MM.1S (cell line): ENCODE results near the gene WSB1.

ENCODE experiments used
- DNase-seq: peaks from one replicate; pipeline ENCODE4 v3.0.0-alpha.2; 2015
- H2AFZ ChIP-seq: fragments of 300-600 bp; sonication (generic); 2 replicates; pipeline ENCODE4 v1.6.0; 2016; ENCODE audit warnings: antibody characterized with exemption, low read length
- H3F3A ChIP-seq: fragments of 300-600 bp; sonication (generic); 2 replicates; pipeline ENCODE4 v1.6.1; 2016; ENCODE audit warnings: mild to moderate bottlenecking, antibody characterized with exemption, low read length, moderate library complexity, mixed read lengths; ENCODE audit not compliant: insufficient read depth
- H3K27ac ChIP-seq: fragments of 300-600 bp; sonication (generic); 2 replicates; pipeline ENCODE4 v1.5.1; 2016; ENCODE audit warnings: mild to moderate bottlenecking, low read length
- H3K27me3 ChIP-seq: fragments of 300-600 bp; sonication (generic); replicated peaks from 2 replicates; pipeline ENCODE4 v1.6.0; 2016; ENCODE audit warnings: low read length; ENCODE audit not compliant: insufficient read depth
- H3K36me3 ChIP-seq: fragments of 300-600 bp; sonication (generic); replicated peaks from 2 replicates; pipeline ENCODE4 v1.6.1; 2016; ENCODE audit warnings: mild to moderate bottlenecking, low read length, mixed read lengths; ENCODE audit not compliant: insufficient read depth
- H3K4me1 ChIP-seq: fragments of 300-600 bp; sonication (generic); 2 replicates; pipeline ENCODE4 v1.6.1; 2016; ENCODE audit warnings: low read length, mixed read lengths
- H3K4me2 ChIP-seq: fragments of 300-600 bp; sonication (generic); 2 replicates; pipeline ENCODE4 v1.6.0; 2016; ENCODE audit warnings: low read depth, low read length
- H3K4me3 ChIP-seq: fragments of 300-600 bp; sonication (generic); 2 replicates; pipeline ENCODE4 v1.5.1; 2016; ENCODE audit warnings: low read length, mixed read lengths
- H3K79me2 ChIP-seq: fragments of 300-600 bp; sonication (generic); 2 replicates; pipeline ENCODE4 v1.6.1; 2016; ENCODE audit warnings: mixed run types, low read length, mixed read lengths
- H3K9ac ChIP-seq: fragments of 300-600 bp; sonication (generic); 2 replicates; pipeline ENCODE4 v1.6.1; 2016; ENCODE audit warnings: low read length, mixed read lengths
- H3K9me2 ChIP-seq: fragments of 300-600 bp; sonication (generic); replicated peaks from 2 replicates; pipeline ENCODE4 v1.6.1; 2016; ENCODE audit warnings: mild to moderate bottlenecking, low read length, mixed read lengths; ENCODE audit not compliant: insufficient read depth
- H3K9me3 ChIP-seq: fragments of 300-600 bp; sonication (generic); replicated peaks from 2 replicates; pipeline ENCODE4 v1.6.1; 2016; ENCODE audit warnings: mild to moderate bottlenecking, low read length, mixed read lengths; ENCODE audit not compliant: insufficient read depth
- H4K20me1 ChIP-seq: fragments of 300-600 bp; sonication (generic); 2 replicates; pipeline ENCODE4 v1.6.1; 2016; ENCODE audit warnings: mild to moderate bottlenecking, low read length, moderate library complexity, mixed read lengths; ENCODE audit not compliant: insufficient read depth
- EZH2 ChIP-seq: fragments of 300-600 bp; sonication (generic); optimal IDR thresholded peaks from 2 replicates; pipeline ENCODE3; 2017; ENCODE audit warnings: low read depth, mild to moderate bottlenecking, antibody characterized with exemption, low read length, mixed read lengths
- EZH2phosphoT487 ChIP-seq: fragments of 300-600 bp; sonication (generic); IDR thresholded peaks from 2 replicates; pipeline ENCODE4 v1.6.1; 2018; ENCODE audit warnings: antibody characterized with exemption, low read length
- TF ChIP-seq, protein P1 (sequence below): fragments of 300-600 bp; sonication (generic); IDR thresholded peaks from 2 replicates; pipeline ENCODE4 v1.5.1; 2016; ENCODE audit warnings: antibody characterized with exemption, low read length, mixed read lengths

Gene WSB1

GRCh38 chr17:27299384-27300049, 5.6 kb downstream of the WSB1 start:
- DNase-seq, result no peak

DNA sequence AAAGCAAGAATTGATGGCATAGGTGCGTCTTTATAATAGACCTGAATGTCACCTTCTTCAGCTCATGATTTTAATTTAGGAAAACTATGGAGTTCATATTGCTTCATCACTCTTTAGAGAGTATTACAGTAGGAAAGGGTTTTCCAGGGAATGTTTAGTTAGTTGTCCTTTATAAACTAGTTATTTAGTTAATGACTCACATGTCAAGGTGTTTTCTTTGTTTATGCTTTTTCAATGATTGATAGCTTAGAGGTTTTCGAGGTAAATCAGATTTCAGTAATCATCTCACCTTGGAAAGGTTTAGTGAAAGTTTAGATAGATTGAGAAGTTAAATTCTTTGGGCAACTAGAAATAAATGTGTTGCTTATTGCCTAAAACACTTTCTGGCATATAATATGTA, 9.8 kb downstream of the WSB1 start:
- Histone ChIP-seq H3K79me2 (peaks cover 49% of the 10 kb centered on the region), H3K4me1 (no peaks in the 10 kb centered on the region), H3K27me3 (no peaks in the 10 kb centered on the region), H3F3A (no peaks in the 10 kb centered on the region), H4K20me1 (no peaks in the 10 kb centered on the region), H3K27ac (no peak overlapping the region), H3K9me3 (no peaks in the 10 kb centered on the region), H3K9ac (no peak overlapping the region), H3K36me3 (0 out of 2 replicates have a peak, but pooled peaks cover 8% of the 10 kb centered on the region), H3K4me2 (no peak overlapping the region), H2AFZ (no peak overlapping the region), H3K4me3 (no peak overlapping the region), H3K9me2 (no peaks in the 10 kb centered on the region)
- TF ChIP-seq EZH2phosphoT487 (no peak), EZH2 (no peak)
- TF ChIP-seq, protein P1, sequence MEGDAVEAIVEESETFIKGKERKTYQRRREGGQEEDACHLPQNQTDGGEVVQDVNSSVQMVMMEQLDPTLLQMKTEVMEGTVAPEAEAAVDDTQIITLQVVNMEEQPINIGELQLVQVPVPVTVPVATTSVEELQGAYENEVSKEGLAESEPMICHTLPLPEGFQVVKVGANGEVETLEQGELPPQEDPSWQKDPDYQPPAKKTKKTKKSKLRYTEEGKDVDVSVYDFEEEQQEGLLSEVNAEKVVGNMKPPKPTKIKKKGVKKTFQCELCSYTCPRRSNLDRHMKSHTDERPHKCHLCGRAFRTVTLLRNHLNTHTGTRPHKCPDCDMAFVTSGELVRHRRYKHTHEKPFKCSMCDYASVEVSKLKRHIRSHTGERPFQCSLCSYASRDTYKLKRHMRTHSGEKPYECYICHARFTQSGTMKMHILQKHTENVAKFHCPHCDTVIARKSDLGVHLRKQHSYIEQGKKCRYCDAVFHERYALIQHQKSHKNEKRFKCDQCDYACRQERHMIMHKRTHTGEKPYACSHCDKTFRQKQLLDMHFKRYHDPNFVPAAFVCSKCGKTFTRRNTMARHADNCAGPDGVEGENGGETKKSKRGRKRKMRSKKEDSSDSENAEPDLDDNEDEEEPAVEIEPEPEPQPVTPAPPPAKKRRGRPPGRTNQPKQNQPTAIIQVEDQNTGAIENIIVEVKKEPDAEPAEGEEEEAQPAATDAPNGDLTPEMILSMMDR, result no peak
- DNase-seq, result no peak

More at GRCh38 chr17:27299384-27300049, 5.6 kb downstream of the WSB1 start:
- Histone ChIP-seq H3K27ac (no peak overlapping the region), H2AFZ (no peak overlapping the region), H3K27me3 (no peaks in the 10 kb centered on the region), H3K79me2 (peaks cover 90% of the 10 kb centered on the region), H3F3A (peaks cover 10% of the 10 kb centered on the region), H3K4me3 (no peak overlapping the region), H3K9me3 (no peaks in the 10 kb centered on the region), H3K4me1 (0 out of 2 replicates have a peak, but pooled peaks cover 6% of the 10 kb centered on the region), H3K4me2 (no peak overlapping the region), H3K9me2 (no peaks in the 10 kb centered on the region), H3K9ac (no peak overlapping the region), H3K36me3 (no peaks in the 10 kb centered on the region), H4K20me1 (no peaks in the 10 kb centered on the region)
- TF ChIP-seq, protein P1, result no peak
- TF ChIP-seq EZH2, result no peak
- TF ChIP-seq EZH2phosphoT487, result no peak

DNA sequence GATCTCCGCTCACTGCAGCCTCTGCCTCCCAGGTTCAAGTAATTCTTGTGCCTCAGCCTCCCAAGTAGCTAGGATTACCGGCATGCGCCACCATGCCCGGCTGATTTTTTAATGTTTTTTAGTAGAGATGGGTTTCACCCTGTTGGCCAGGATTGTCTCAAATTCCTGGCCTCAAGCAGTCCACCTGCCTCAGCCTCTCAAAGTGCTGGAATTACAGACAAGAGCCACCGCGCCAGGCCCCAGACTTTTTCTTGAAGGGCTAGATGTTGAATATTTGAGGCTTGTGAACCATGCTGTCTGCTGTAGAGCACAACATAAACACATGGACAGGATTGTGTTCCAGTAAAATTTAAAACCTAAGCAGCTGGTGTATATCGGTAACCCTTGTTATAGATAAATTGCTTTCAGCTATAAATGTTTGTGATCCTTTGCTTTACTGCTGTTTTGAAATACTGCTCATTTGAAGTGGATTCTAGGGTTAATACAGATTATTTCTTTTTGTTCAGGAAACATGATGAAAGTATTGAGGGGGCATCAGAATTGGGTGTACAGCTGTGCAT, 12.4 kb downstream of the WSB1 start:
- H3K4me1 ChIP-seq, result no peaks in the 10 kb centered on the region
- peaks cover 23% of the 10 kb centered on the region for H3K79me2 ChIP-seq
- H3K36me3 ChIP-seq, result peaks cover 8% of the 10 kb centered on the region; the same call in 1 of the 2 replicates
- no peaks in the 10 kb centered on the region for H4K20me1 ChIP-seq
- no peak overlapping the region for H3K4me3 ChIP-seq
- H3K9me2 ChIP-seq, result no peaks in the 10 kb centered on the region
- H3K9ac ChIP-seq, result no peak overlapping the region
- H3K4me2 ChIP-seq, result no peak overlapping the region
- no peaks in the 10 kb centered on the region for H3K27me3 ChIP-seq
- DNase-seq, result no peak
- H3K27ac ChIP-seq, result no peak overlapping the region
- TF ChIP-seq EZH2 (no peak), EZH2phosphoT487 (no peak)
- TF ChIP-seq, protein P1, result no peak
- H3F3A ChIP-seq, result no peaks in the 10 kb centered on the region
- no peaks in the 10 kb centered on the region for H3K9me3 ChIP-seq
- H2AFZ ChIP-seq, result no peak overlapping the region
